ENCODE results near the gene AGBL1.

Gene AGBL1

DNA sequence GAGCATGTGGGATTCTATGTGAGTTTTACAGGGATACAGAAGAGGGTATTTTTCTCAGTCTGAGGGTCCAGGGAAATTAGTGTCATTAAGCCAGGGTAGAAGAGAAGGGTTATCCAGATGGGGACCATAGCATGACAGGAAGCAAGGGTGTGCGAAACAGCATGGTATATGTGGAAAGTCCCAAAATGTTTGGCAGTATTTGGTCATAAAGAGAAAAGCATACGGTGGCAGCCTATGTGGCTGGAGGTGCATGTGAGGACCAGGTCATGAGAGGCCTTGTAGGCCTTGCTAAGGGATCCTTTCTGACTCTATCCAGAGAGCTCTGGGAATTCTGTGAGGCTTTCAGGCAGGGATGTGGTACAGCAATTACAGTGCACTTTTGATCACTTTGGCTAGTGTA lies 411.4 kb downstream of the AGBL1 start:
- no peaks in the 10 kb centered on the region for H3K79me2 ChIP-seq (ENCODE audit: insufficient read depth, low read depth)
- H3K4me1 ChIP-seq (ENCODE audit: low read depth, poor library complexity, severe bottlenecking) = no peaks in the 10 kb centered on the region
- no peak overlapping the region for H2AFZ ChIP-seq (ENCODE audit: low read depth)
- H3K4me2 ChIP-seq = no peak overlapping the region
- no peak overlapping the region for H3K9ac ChIP-seq
- H3K27ac ChIP-seq = no peak overlapping the region
- no peak for TF ChIP-seq CTCF (conservative IDR thresholded peaks at IDR 0.05; ENCODE audit: low read depth, low read length)
- H3K27me3 ChIP-seq (ENCODE audit: insufficient read depth, low read depth) = no peaks in the 10 kb centered on the region
- no peaks in the 10 kb centered on the region for H4K20me1 ChIP-seq (ENCODE audit: insufficient read depth)
- H3K4me3 ChIP-seq (IDR thresholded peaks at IDR 0.05; ENCODE audit: insufficient read depth, low read depth, low read length) = no peak overlapping the region
- H3K36me3 ChIP-seq (ENCODE audit: insufficient read depth) = no peaks in the 10 kb centered on the region

GRCh38 chr15:86493884-86494283 lies 414.2 kb downstream of the AGBL1 start:
- no peak overlapping the region for H3K27ac ChIP-seq
- no peaks in the 10 kb centered on the region for H3K36me3 ChIP-seq (ENCODE audit: insufficient read depth)
- no peaks in the 10 kb centered on the region for H3K4me1 ChIP-seq (ENCODE audit: low read depth, poor library complexity, severe bottlenecking)
- no peaks in the 10 kb centered on the region for H3K27me3 ChIP-seq (ENCODE audit: insufficient read depth, low read depth)
- H3K79me2 ChIP-seq (ENCODE audit: insufficient read depth, low read depth) = no peaks in the 10 kb centered on the region
- no peak overlapping the region for H3K4me3 ChIP-seq (IDR thresholded peaks at IDR 0.05; ENCODE audit: insufficient read depth, low read depth, low read length)
- H4K20me1 ChIP-seq (ENCODE audit: insufficient read depth) = no peaks in the 10 kb centered on the region
- H3K9ac ChIP-seq = no peak overlapping the region
- no peak overlapping the region for H2AFZ ChIP-seq (ENCODE audit: low read depth)
- H3K4me2 ChIP-seq = no peak overlapping the region
- TF ChIP-seq CTCF (conservative IDR thresholded peaks at IDR 0.05; ENCODE audit: low read depth, low read length) = no peak

- no peak for TF ChIP-seq CTCF (conservative IDR thresholded peaks at IDR 0.05; ENCODE audit: low read depth, low read length)
- Histone ChIP-seq H3K4me3 (IDR thresholded peaks at IDR 0.05; ENCODE audit: insufficient read depth, low read depth, low read length) (no peak overlapping the region), H3K79me2 (ENCODE audit: insufficient read depth, low read depth) (no peaks in the 10 kb centered on the region), H2AFZ (ENCODE audit: low read depth) (no peak overlapping the region), H3K4me1 (ENCODE audit: low read depth, poor library complexity, severe bottlenecking) (no peaks in the 10 kb centered on the region), H4K20me1 (ENCODE audit: insufficient read depth) (no peaks in the 10 kb centered on the region), H3K27me3 (ENCODE audit: insufficient read depth, low read depth) (no peaks in the 10 kb centered on the region), H3K4me2 (no peak overlapping the region), H3K36me3 (ENCODE audit: insufficient read depth) (no peaks in the 10 kb centered on the region), H3K9ac (no peak overlapping the region), H3K27ac (no peak overlapping the region)
Measured at GRCh38 chr15:86494475-86494874, 414.8 kb downstream of the AGBL1 start.

- Histone ChIP-seq H3K4me3 (IDR thresholded peaks at IDR 0.05; ENCODE audit: insufficient read depth, low read depth, low read length) (no peak overlapping the region), H3K27ac (no peak overlapping the region), H3K9ac (no peak overlapping the region), H3K4me2 (no peak overlapping the region), H3K79me2 (ENCODE audit: insufficient read depth, low read depth) (no peaks in the 10 kb centered on the region), H4K20me1 (ENCODE audit: insufficient read depth) (no peaks in the 10 kb centered on the region), H2AFZ (ENCODE audit: low read depth) (no peak overlapping the region), H3K36me3 (ENCODE audit: insufficient read depth) (no peaks in the 10 kb centered on the region), H3K27me3 (ENCODE audit: insufficient read depth, low read depth) (no peaks in the 10 kb centered on the region), H3K4me1 (ENCODE audit: low read depth, poor library complexity, severe bottlenecking) (no peaks in the 10 kb centered on the region)
- TF ChIP-seq CTCF (conservative IDR thresholded peaks at IDR 0.05; ENCODE audit: low read depth, low read length) = no peak
Measured at GRCh38 chr15:86502301-86502700, 422.6 kb downstream of the AGBL1 start.

DNA sequence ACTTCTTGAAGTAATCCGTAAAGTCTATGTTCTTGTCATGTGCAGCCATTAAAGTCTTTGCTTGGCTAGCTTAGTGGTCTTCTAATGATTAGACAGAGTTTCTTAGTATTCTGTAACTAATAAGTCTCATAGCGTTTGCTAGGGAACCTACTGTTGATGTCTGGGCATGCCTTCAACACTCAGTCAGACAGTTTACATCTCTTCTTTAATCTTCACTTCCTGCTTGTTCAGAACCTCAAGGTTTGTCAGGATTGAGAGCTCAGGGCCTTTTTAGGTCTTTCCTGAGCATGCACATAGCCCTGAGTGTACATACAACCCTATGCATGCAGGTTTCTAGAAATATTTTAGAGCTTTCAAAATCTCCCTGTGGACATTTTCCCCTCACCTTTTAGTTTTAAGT lies 426.3 kb downstream of the AGBL1 start:
- no peak overlapping the region for H3K4me3 ChIP-seq (IDR thresholded peaks at IDR 0.05; ENCODE audit: insufficient read depth, low read depth, low read length)
- no peak overlapping the region for H3K27ac ChIP-seq
- H3K27me3 ChIP-seq (ENCODE audit: insufficient read depth, low read depth) = no peaks in the 10 kb centered on the region
- H2AFZ ChIP-seq (ENCODE audit: low read depth) = no peak overlapping the region
- H3K36me3 ChIP-seq (ENCODE audit: insufficient read depth) = no peaks in the 10 kb centered on the region
- H3K4me1 ChIP-seq (ENCODE audit: low read depth, poor library complexity, severe bottlenecking) = no peaks in the 10 kb centered on the region
- H3K4me2 ChIP-seq = no peak overlapping the region
- no peaks in the 10 kb centered on the region for H4K20me1 ChIP-seq (ENCODE audit: insufficient read depth)
- no peaks in the 10 kb centered on the region for H3K79me2 ChIP-seq (ENCODE audit: insufficient read depth, low read depth)
- no peak for TF ChIP-seq CTCF (conservative IDR thresholded peaks at IDR 0.05; ENCODE audit: low read depth, low read length)
- no peak overlapping the region for H3K9ac ChIP-seq
